MM.1S (cell line): Measurements from ENCODE around the gene ZNF653.

Experiments used
- DNase-seq: peaks from one replicate; pipeline ENCODE4 v3.0.0-alpha.2; 2015
- H2AFZ ChIP-seq: fragments of 300-600 bp; sonication (generic); 2 replicates; pipeline ENCODE4 v1.6.0; 2016; ENCODE audit warnings: antibody characterized with exemption, low read length
- H3F3A ChIP-seq: fragments of 300-600 bp; sonication (generic); 2 replicates; pipeline ENCODE4 v1.6.1; 2016; ENCODE audit warnings: mild to moderate bottlenecking, antibody characterized with exemption, low read length, moderate library complexity, mixed read lengths; ENCODE audit not compliant: insufficient read depth
- H3K27ac ChIP-seq: fragments of 300-600 bp; sonication (generic); 2 replicates; pipeline ENCODE4 v1.5.1; 2016; ENCODE audit warnings: mild to moderate bottlenecking, low read length
- H3K27me3 ChIP-seq: fragments of 300-600 bp; sonication (generic); replicated peaks from 2 replicates; pipeline ENCODE4 v1.6.0; 2016; ENCODE audit warnings: low read length; ENCODE audit not compliant: insufficient read depth
- H3K36me3 ChIP-seq: fragments of 300-600 bp; sonication (generic); replicated peaks from 2 replicates; pipeline ENCODE4 v1.6.1; 2016; ENCODE audit warnings: mild to moderate bottlenecking, low read length, mixed read lengths; ENCODE audit not compliant: insufficient read depth
- H3K4me1 ChIP-seq: fragments of 300-600 bp; sonication (generic); 2 replicates; pipeline ENCODE4 v1.6.1; 2016; ENCODE audit warnings: low read length, mixed read lengths
- H3K4me2 ChIP-seq: fragments of 300-600 bp; sonication (generic); 2 replicates; pipeline ENCODE4 v1.6.0; 2016; ENCODE audit warnings: low read depth, low read length
- H3K4me3 ChIP-seq: fragments of 300-600 bp; sonication (generic); 2 replicates; pipeline ENCODE4 v1.5.1; 2016; ENCODE audit warnings: low read length, mixed read lengths
- H3K79me2 ChIP-seq: fragments of 300-600 bp; sonication (generic); 2 replicates; pipeline ENCODE4 v1.6.1; 2016; ENCODE audit warnings: mixed run types, low read length, mixed read lengths
- H3K9ac ChIP-seq: fragments of 300-600 bp; sonication (generic); 2 replicates; pipeline ENCODE4 v1.6.1; 2016; ENCODE audit warnings: low read length, mixed read lengths
- H3K9me2 ChIP-seq: fragments of 300-600 bp; sonication (generic); replicated peaks from 2 replicates; pipeline ENCODE4 v1.6.1; 2016; ENCODE audit warnings: mild to moderate bottlenecking, low read length, mixed read lengths; ENCODE audit not compliant: insufficient read depth
- H3K9me3 ChIP-seq: fragments of 300-600 bp; sonication (generic); replicated peaks from 2 replicates; pipeline ENCODE4 v1.6.1; 2016; ENCODE audit warnings: mild to moderate bottlenecking, low read length, mixed read lengths; ENCODE audit not compliant: insufficient read depth
- H4K20me1 ChIP-seq: fragments of 300-600 bp; sonication (generic); 2 replicates; pipeline ENCODE4 v1.6.1; 2016; ENCODE audit warnings: mild to moderate bottlenecking, low read length, moderate library complexity, mixed read lengths; ENCODE audit not compliant: insufficient read depth
- EZH2 ChIP-seq: fragments of 300-600 bp; sonication (generic); optimal IDR thresholded peaks from 2 replicates; pipeline ENCODE3; 2017; ENCODE audit warnings: low read depth, mild to moderate bottlenecking, antibody characterized with exemption, low read length, mixed read lengths
- EZH2phosphoT487 ChIP-seq: fragments of 300-600 bp; sonication (generic); IDR thresholded peaks from 2 replicates; pipeline ENCODE4 v1.6.1; 2018; ENCODE audit warnings: antibody characterized with exemption, low read length
- TF ChIP-seq, protein P1 (sequence below): fragments of 300-600 bp; sonication (generic); IDR thresholded peaks from 2 replicates; pipeline ENCODE4 v1.5.1; 2016; ENCODE audit warnings: antibody characterized with exemption, low read length, mixed read lengths

The ZNF653 gene

DNA sequence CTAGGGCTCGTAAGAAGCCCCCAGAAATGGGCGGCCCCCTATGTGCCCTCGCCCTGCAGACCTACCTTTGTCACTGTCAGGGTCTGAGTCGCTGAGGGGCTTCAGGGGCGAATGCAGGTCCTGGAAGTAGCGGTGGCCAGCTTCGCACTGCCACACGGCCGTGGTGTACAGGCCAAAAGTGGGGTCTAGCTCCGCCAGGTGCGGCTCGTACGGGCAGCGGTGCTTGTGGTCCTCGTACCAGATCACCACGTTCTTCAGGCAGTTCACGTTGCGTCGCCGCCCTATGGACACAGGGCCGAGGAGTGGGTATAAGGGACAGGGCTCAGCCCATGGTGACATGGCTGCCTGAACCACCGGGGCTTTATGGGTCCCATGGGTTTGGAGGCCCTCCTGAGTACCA is 9.8 kb downstream of the ZNF653 start:
- Histone ChIP-seq H3K9me3 (no peaks in the 10 kb centered on the region), H3F3A (no peaks in the 10 kb centered on the region), H4K20me1 (no peaks in the 10 kb centered on the region), H3K36me3 (no peaks in the 10 kb centered on the region), H3K9me2 (no peaks in the 10 kb centered on the region), H2AFZ (no peak overlapping the region), H3K27me3 (no peaks in the 10 kb centered on the region), H3K79me2 (no peaks in the 10 kb centered on the region), H3K9ac (no peak overlapping the region), H3K27ac (no peak overlapping the region), H3K4me2 (no peak overlapping the region), H3K4me1 (no peaks in the 10 kb centered on the region), H3K4me3 (no peak overlapping the region)
- DNase-seq, result no peak
- TF ChIP-seq EZH2 (no peak), EZH2phosphoT487 (no peak)
- TF ChIP-seq, protein P1, sequence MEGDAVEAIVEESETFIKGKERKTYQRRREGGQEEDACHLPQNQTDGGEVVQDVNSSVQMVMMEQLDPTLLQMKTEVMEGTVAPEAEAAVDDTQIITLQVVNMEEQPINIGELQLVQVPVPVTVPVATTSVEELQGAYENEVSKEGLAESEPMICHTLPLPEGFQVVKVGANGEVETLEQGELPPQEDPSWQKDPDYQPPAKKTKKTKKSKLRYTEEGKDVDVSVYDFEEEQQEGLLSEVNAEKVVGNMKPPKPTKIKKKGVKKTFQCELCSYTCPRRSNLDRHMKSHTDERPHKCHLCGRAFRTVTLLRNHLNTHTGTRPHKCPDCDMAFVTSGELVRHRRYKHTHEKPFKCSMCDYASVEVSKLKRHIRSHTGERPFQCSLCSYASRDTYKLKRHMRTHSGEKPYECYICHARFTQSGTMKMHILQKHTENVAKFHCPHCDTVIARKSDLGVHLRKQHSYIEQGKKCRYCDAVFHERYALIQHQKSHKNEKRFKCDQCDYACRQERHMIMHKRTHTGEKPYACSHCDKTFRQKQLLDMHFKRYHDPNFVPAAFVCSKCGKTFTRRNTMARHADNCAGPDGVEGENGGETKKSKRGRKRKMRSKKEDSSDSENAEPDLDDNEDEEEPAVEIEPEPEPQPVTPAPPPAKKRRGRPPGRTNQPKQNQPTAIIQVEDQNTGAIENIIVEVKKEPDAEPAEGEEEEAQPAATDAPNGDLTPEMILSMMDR, result no peak

DNA sequence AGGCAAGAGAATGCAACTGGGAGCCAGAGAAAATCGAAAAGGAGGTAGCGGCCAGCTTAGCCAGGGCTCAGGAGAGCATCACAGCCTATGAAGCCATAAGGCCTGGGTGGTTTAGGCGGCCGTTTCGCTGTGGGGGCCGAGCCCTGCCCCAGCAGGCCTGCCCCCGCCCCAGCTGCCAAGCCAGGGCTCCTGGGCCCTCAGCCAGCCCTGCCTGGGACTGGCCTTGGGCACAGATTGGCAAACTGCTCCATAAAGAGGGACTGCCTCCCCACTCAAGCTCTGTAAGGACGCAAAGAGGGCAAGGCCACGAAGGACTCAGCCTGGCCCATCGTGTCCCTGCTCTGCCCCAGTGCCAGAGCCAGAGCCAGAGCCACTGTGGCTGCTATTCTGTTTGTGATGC is 10.2 kb downstream of the ZNF653 start:
- no peak for TF ChIP-seq EZH2
- Histone ChIP-seq H3K9ac (no peak overlapping the region), H3F3A (no peaks in the 10 kb centered on the region), H3K4me3 (no peak overlapping the region), H4K20me1 (no peaks in the 10 kb centered on the region), H3K36me3 (no peaks in the 10 kb centered on the region), H3K4me1 (no peaks in the 10 kb centered on the region), H3K27me3 (no peaks in the 10 kb centered on the region), H3K9me2 (no peaks in the 10 kb centered on the region), H3K27ac (no peak overlapping the region), H3K79me2 (no peaks in the 10 kb centered on the region), H3K9me3 (no peaks in the 10 kb centered on the region), H3K4me2 (no peak overlapping the region), H2AFZ (no peak overlapping the region)
- DNase-seq, result no peak

DNA sequence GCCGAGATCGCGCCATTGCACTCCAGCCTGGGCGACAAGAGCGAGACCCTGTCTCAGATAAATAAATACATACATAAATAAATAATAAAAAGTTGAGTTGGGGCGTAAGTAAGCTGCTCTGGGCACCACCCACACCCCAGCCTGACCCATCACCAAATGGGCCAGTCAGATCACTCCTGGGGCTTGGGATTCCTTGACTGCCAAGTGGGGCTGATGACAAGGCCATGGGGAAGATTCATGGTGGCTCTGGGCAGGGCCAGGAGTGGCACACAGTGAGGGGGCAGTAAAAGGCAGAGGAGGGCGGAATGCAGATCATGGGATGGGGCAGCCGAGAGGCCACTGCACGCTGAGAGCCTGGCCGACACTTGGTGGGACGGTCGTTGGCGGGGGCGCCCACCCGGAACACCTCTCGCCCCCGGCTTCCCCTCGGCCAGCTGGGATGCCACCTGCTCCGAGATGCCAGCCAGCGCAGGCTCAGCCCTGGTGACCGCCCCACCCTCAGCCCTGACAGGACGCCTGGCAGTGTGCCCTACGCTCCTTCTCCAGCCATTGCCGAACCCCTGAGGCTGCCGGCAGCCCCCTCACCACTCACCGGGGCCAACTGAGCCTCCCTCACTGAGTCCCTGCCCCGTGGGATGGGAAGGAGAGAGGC is 10.9 kb downstream of the ZNF653 start:
- TF ChIP-seq, protein P1, result no peak
- TF ChIP-seq EZH2phosphoT487 (no peak), EZH2 (no peak)
- H3K4me3 ChIP-seq, result no peak overlapping the region

DNA sequence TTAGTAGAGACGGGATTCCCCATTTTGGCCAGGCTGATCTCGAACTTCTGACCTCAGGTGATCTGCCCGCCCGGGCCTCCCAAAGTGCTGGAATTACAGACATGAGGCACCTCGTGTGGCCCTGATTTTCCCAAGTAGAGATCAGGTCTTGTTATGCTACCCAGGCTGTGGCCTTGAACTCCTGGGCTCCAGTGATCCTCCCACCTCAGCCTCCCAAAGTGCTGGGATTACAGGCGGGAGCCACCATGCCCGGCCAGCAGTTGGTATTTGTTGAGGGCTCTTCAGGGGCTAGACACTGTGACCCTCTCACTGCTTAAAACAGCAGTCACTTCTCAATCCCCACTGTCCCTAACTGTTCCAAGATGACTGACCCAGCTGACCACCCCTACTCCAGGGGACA is 16.3 kb downstream of the ZNF653 start:
- H3K36me3 ChIP-seq, result no peaks in the 10 kb centered on the region
- no peaks in the 10 kb centered on the region for H3K27me3 ChIP-seq
- no peaks in the 10 kb centered on the region for H3K9me3 ChIP-seq
- no peaks in the 10 kb centered on the region for H3K4me1 ChIP-seq
- H3K4me3 ChIP-seq, result no peak overlapping the region
- H4K20me1 ChIP-seq, result no peaks in the 10 kb centered on the region
- H2AFZ ChIP-seq, result no peak overlapping the region
- no peaks in the 10 kb centered on the region for H3K9me2 ChIP-seq
- no peaks in the 10 kb centered on the region for H3K79me2 ChIP-seq
- H3K9ac ChIP-seq, result no peak overlapping the region
- H3F3A ChIP-seq, result no peaks in the 10 kb centered on the region
- no peak overlapping the region for H3K4me2 ChIP-seq
- no peak overlapping the region for H3K27ac ChIP-seq
- DNase-seq, result no peak
- TF ChIP-seq EZH2, result no peak
- TF ChIP-seq, protein P1, result no peak
- no peak for TF ChIP-seq EZH2phosphoT487

More for the DNA sequence above, 10.9 kb downstream of the ZNF653 start:
- Histone ChIP-seq H3K36me3 (no peaks in the 10 kb centered on the region), H3K4me2 (no peak overlapping the region), H4K20me1 (no peaks in the 10 kb centered on the region), H3K9ac (no peak overlapping the region), H3K9me3 (no peaks in the 10 kb centered on the region), H3K79me2 (no peaks in the 10 kb centered on the region), H3K9me2 (no peaks in the 10 kb centered on the region), H2AFZ (no peak overlapping the region), H3K27ac (no peak overlapping the region), H3F3A (no peaks in the 10 kb centered on the region), H3K4me1 (no peaks in the 10 kb centered on the region), H3K27me3 (no peaks in the 10 kb centered on the region)
- no peak for DNase-seq
